Endodermal cell (in vitro differentiated cells): ENCODE data around the gene MRRF. TPM values are rescaled to one million over a fixed set of nuclear protein-coding genes. Genes with fewer than 3 reads are reported as not detected.
A peak's percentile ranks its signal among the peaks of the same experiment; 100 is the strongest.

Experiments used
- DNase-seq: peaks from one replicate; pipeline ENCODE4 v3.0.0-alpha.2; 2017
- H3K27ac ChIP-seq: 2 replicates; pipeline ENCODE4 v1.5.1; 2013; ENCODE audit warnings: mild to moderate bottlenecking, low read depth, low read length, moderate library complexity
- H3K27me3 ChIP-seq: 2 replicates; pipeline ENCODE4 v1.6.1; 2013; ENCODE audit warnings: mild to moderate bottlenecking, low read length, moderate library complexity; ENCODE audit not compliant: insufficient read depth, control insufficient read depth, poor library complexity, severe bottlenecking
- H3K36me3 ChIP-seq: 2 replicates; pipeline ENCODE4 v1.7.0; 2013; ENCODE audit warnings: mild to moderate bottlenecking, low read length, moderate library complexity; ENCODE audit not compliant: control insufficient read depth, insufficient read depth
- H3K4me1 ChIP-seq: one replicate; pipeline ENCODE4 v1.7.0; 2013; ENCODE audit warnings: low read length; ENCODE audit not compliant: control insufficient read depth, insufficient read depth
- H3K4me3 ChIP-seq: 2 replicates; pipeline ENCODE4 v1.5.1; 2013; ENCODE audit warnings: mild to moderate bottlenecking, low read length, moderate library complexity
- H3K9ac ChIP-seq: 2 replicates; pipeline ENCODE4 v1.6.1; 2013; ENCODE audit warnings: mild to moderate bottlenecking, low read length, moderate library complexity; ENCODE audit not compliant: poor library complexity, severe bottlenecking; ENCODE audit errors: extremely low read depth
- H3K9me3 ChIP-seq: 2 replicates; pipeline ENCODE4 v1.6.1; 2013; ENCODE audit warnings: mild to moderate bottlenecking, low read length, moderate library complexity; ENCODE audit not compliant: control insufficient read depth
- H3K27ac Mint-ChIP-seq: 2 replicates; pipeline ENCODE4 v1.8.0; 2020; ENCODE audit warnings: mixed read lengths
- H3K27me3 Mint-ChIP-seq: 2 replicates; pipeline ENCODE4 v1.8.0; 2021; ENCODE audit warnings: mild to moderate bottlenecking, mixed read lengths; ENCODE audit not compliant: insufficient read depth
- H3K36me3 Mint-ChIP-seq: 2 replicates; pipeline ENCODE4 v1.8.0; 2020; ENCODE audit warnings: low read depth, mixed read lengths
- H3K4me1 Mint-ChIP-seq: 2 replicates; pipeline ENCODE4 v1.8.0; 2020; ENCODE audit warnings: mixed read lengths
- H3K4me3 Mint-ChIP-seq: 2 replicates; pipeline ENCODE4 v1.8.0; 2020; ENCODE audit warnings: mild to moderate bottlenecking, moderate library complexity, mixed read lengths
- H3K9me3 Mint-ChIP-seq: 2 replicates; pipeline ENCODE4 v1.8.0; 2020; ENCODE audit warnings: mild to moderate bottlenecking, mixed read lengths
- WGBS, 2 experiments: methylation state at CpG; one replicate each; pipeline versions ENCODE4 v1.1.5 to v1.1.7; 2013; ENCODE audit warnings: missing lambda C conversion rate in 2 of 2, mixed read lengths in 1 of 2; ENCODE audit not compliant: insufficient coverage in 1 of 2, insufficient read length in 1 of 2; 5-methylcytosine and 5-hydroxymethylcytosine counted together
- total RNA-seq, 2 donors: library from RNA; stranded (reverse); fragmentation: NEBNext Ultra II Directional in 1 of 2; extraction: Animal tissue kit (Norgen Biotek cat#: 25700) in 1 of 2; gene quantifications; 2 replicates in 1 of 2; 3 replicates in 1 of 2; pipeline ENCODE4 v1.2.1, GENCODE V29; 2021
- TF ChIP-seq, protein P1 (sequence below): fragments of 200-600 bp; sonication (generic); conservative IDR thresholded peaks from 2 replicates; pipeline ENCODE4 v1.5.0; 2021; ENCODE audit warnings: antibody characterized with exemption, mild to moderate bottlenecking

MRRF gene
- total RNA-seq, 2 donors from 2014 or later: 25.8 to 27.6 TPM

DNA sequence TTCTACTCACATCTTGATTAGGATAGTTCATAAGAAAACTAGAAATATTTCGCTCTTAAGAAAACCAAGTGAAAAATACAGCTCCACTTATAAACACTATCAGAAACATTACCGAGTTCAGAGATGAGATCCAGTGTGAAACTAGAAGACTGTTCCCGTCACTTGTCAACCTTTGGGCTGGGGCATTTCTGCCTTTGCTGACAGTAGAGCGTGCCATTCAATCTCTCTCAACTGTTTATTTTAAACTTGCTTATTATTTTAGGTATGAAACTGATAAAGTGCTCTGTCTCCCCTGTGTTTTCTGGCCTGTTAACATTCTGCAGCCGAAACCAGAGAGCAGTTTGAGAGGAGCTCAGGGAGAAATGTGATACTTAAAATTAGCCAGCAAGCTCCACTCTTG lies 16.7 kb downstream of the MRRF start:
- no peak overlapping the region for H3K4me3 Mint-ChIP-seq
- H3K27ac Mint-ChIP-seq: peak overlapping the region; percentile 63
- H3K36me3 ChIP-seq: peaks cover 63% of the 10 kb centered on the region
- TF ChIP-seq, protein P1, sequence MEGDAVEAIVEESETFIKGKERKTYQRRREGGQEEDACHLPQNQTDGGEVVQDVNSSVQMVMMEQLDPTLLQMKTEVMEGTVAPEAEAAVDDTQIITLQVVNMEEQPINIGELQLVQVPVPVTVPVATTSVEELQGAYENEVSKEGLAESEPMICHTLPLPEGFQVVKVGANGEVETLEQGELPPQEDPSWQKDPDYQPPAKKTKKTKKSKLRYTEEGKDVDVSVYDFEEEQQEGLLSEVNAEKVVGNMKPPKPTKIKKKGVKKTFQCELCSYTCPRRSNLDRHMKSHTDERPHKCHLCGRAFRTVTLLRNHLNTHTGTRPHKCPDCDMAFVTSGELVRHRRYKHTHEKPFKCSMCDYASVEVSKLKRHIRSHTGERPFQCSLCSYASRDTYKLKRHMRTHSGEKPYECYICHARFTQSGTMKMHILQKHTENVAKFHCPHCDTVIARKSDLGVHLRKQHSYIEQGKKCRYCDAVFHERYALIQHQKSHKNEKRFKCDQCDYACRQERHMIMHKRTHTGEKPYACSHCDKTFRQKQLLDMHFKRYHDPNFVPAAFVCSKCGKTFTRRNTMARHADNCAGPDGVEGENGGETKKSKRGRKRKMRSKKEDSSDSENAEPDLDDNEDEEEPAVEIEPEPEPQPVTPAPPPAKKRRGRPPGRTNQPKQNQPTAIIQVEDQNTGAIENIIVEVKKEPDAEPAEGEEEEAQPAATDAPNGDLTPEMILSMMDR: no peak
- H3K4me3 ChIP-seq: no peak overlapping the region
- no peak overlapping the region for H3K9ac ChIP-seq
- no peaks in the 10 kb centered on the region for H3K4me1 ChIP-seq
- 91 to 100% methylated on average over 4 to 5 of the region's 5 CpGs for WGBS, 2 experiments
- H3K27me3 ChIP-seq: no peaks in the 10 kb centered on the region
- peaks cover 13% of the 10 kb centered on the region for H3K9me3 Mint-ChIP-seq
- H3K36me3 Mint-ChIP-seq: peaks cover 40% of the 10 kb centered on the region
- DNase-seq: no peak
- H3K27ac ChIP-seq: no peak overlapping the region
- peaks cover 2% of the 10 kb centered on the region for H3K4me1 Mint-ChIP-seq
- H3K27me3 Mint-ChIP-seq: no peaks in the 10 kb centered on the region
- peaks cover 13% of the 10 kb centered on the region for H3K9me3 ChIP-seq

DNA sequence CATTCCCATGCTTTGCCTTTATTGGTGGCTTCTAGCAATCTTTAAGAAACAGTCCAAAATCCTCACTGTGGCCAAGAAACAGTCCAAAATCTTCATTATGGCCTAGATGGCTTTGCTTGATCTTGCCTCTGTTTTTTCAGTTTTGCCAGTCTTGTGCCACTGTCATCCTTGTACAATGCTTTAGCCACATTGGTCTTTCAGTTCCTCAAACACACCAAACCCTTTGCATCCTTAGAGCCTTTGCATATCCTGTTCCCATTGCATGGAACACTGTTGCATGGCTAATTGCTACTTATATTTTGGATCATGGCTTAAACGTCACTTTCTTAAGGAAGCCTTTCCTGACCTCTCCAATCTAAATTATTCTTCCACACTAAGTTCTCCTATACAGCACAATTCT lies 22.1 kb downstream of the MRRF start:
- Histone ChIP-seq H3K4me1 (no peaks in the 10 kb centered on the region), H3K27me3 (no peaks in the 10 kb centered on the region), H3K36me3 (peaks cover 68% of the 10 kb centered on the region), H3K27ac (no peak overlapping the region), H3K4me3 (no peak overlapping the region), H3K9me3 (no peaks in the 10 kb centered on the region), H3K9ac (no peak overlapping the region)
- H3K9me3 Mint-ChIP-seq: no peaks in the 10 kb centered on the region
- no peak for DNase-seq
- no peaks in the 10 kb centered on the region for H3K27me3 Mint-ChIP-seq
- WGBS, 2 experiments: 88 to 92% methylated on average over 1 of the region's 1 CpG
- no peak overlapping the region for H3K27ac Mint-ChIP-seq
- TF ChIP-seq, protein P1: no peak
- H3K36me3 Mint-ChIP-seq: peaks cover 25% of the 10 kb centered on the region
- H3K4me1 Mint-ChIP-seq: no peaks in the 10 kb centered on the region
- H3K4me3 Mint-ChIP-seq: no peak overlapping the region

DNA sequence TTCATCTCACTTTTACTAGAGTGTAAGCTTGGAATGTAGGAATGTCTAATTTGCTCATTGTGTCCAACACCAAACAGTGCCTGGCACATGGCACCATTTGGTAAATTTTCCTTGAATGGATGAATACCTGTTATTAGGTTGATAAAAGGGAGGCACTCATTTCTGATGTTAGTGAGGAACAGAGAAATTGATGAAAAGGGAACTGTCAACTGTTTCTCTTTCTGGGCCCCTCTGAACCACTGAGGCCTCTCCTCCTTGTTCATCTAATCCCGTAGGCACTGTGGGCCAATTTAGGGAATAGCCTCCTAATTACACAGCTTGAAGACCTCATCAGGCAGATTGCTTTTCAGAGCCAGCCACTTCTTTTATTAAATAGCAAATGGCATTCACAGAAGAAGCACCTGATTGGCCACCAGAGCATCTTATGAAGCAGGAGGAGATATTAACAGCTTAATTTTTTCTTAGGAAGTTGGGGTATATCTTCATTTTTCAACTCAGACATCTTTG lies 22.6 kb downstream of the MRRF start:
- WGBS, 2 experiments: 93 to 100% methylated on average over 1 of the region's 1 CpG
- no peaks in the 10 kb centered on the region for H3K4me1 ChIP-seq
- Mint-ChIP-seq H3K27ac (no peak overlapping the region), H3K36me3 (peaks cover 28% of the 10 kb centered on the region), H3K4me3 (no peak overlapping the region), H3K4me1 (no peaks in the 10 kb centered on the region), H3K27me3 (no peaks in the 10 kb centered on the region), H3K9me3 (no peaks in the 10 kb centered on the region)
- no peak overlapping the region for H3K9ac ChIP-seq
- TF ChIP-seq, protein P1: no peak
- no peaks in the 10 kb centered on the region for H3K27me3 ChIP-seq
- no peak overlapping the region for H3K27ac ChIP-seq
- no peaks in the 10 kb centered on the region for H3K9me3 ChIP-seq
- no peak for DNase-seq
- H3K4me3 ChIP-seq: no peak overlapping the region
- peaks cover 69% of the 10 kb centered on the region for H3K36me3 ChIP-seq
